Subcutaneous preadipocyte (primary cell): ENCODE data around the gene CCDC33. TPM values are rescaled to one million over a fixed set of nuclear protein-coding genes. Genes with fewer than 3 reads are reported as not detected.

Experiments
- total RNA-seq: library from RNA; depleted of rRNA; stranded (reverse); fragments of >200 nt; gene quantifications from 2 replicates; pipeline ENCODE4 v1.2.3, GENCODE V29; 2012

Gene CCDC33
- total RNA-seq: not detected in 2 replicates

DNA sequence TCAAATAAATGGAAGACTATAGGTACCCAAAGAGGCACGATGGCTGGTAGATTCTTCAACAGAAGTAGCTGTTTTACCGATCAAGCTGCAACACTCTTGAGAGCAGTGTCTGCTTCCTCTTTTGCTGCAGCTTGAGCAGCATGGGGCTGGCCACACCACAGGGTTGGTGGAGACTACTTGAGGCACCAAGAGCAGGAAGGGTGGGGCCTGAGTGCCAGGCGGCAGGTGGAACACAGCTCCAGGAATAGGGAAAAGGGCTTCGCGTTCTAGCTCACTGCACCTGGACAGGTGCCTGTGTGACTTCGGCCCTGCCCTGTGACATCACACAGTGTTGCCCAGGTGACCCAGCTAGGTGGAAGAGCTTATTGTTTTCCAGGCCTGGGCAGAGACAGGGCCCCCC lies at the start of gene CCDC33:
TSS of gene CCDC33 (plus strand) at position 365 of the 400 bp plus-strand sequence. CDS start 394 bp downstream, outside the sequence.

DNA sequence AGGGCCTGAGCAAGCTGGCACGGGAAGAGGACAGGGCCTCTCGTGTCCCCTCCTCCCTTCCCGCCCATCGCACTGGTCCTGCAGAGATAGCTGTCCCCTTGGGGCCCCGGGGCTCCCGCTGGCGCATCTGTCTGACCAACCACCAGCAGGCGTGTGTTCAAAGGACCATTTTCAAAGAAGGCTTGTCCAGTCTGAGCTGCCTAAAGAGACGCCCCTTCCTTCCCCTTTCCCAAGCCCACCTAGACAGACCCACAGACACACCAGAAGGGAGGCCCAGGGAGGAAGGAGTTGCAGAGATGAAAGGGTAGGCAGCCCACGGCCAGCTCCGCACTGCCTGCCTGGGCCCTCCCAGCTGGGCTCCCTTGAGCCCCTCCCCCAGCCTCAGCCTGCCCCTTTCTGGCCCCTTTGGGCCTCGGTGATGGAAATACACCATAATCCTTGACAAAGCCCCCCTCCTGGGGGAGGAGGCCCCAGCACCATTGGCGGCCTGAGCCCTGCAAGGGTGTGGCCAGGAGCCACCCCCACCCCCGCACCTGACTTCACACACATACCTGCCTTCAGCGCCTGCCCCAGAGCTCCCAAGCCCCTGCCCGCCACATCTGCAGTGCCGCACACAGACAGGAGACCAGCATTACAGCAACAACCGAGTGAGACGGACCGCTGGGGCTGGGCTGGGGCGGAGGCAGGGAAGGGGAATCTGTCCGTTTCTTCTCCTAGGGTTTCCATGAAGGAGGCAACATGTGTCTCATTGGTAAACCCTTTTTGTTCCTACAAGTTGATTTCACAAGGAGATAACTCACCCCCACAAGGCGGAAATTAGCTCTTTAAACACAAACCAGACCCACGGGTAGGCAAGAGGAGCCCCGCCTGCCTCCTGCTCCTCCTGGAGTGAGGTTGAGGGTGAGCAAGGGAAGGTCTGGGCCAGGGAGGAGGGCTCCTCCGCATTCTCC lies 33.4 kb upstream of the CCDC33 start, which contains the start of gene STRA6:
TSS of gene STRA6 (minus strand) at position 336 of the 950 bp plus-strand sequence. CDS start 520 bp downstream, outside the sequence.

GRCh38 chr15:74367296-74367854 lies 131.2 kb downstream of the CCDC33 start, which contains the start of gene CYP11A1:
Gene CYP11A1 (minus strand): TSS chr15:74367646. CDS start chr15:74367585, 61 bp downstream.

Other genes starting within 250 kb of the CCDC33 start
- gene STOML1, start 244.0 kb upstream of the CCDC33 start, total RNA-seq: 12.9 and 17.2 TPM in 2 replicates
- gene PML, start 241.6 kb upstream of the CCDC33 start, total RNA-seq: 42.3 and 46.3 TPM in 2 replicates
- not detected in 2 replicates for gene GOLGA6A, start 153.8 kb upstream of the CCDC33 start, total RNA-seq
- not detected in 2 replicates for gene ISLR2, start 105.7 kb upstream of the CCDC33 start, total RNA-seq
- gene ISLR, start 62.6 kb upstream of the CCDC33 start, total RNA-seq: 2.5 and 18.7 TPM in 2 replicates
- not detected in 2 replicates for gene STRA6, start 33.5 kb upstream of the CCDC33 start, total RNA-seq
- gene CYP11A1, start 131.3 kb downstream of the CCDC33 start, total RNA-seq: 0.78 and 1.8 TPM in 2 replicates
- gene SEMA7A, start 197.6 kb downstream of the CCDC33 start, total RNA-seq: 10.3 and 83.3 TPM in 2 replicates
- 39.7 and 41.4 TPM in 2 replicates for gene UBL7, start 224.8 kb downstream of the CCDC33 start, total RNA-seq